ENCODE data around the gene ANKRD37.
A peak's percentile ranks its signal among the peaks of the same experiment; 100 is the strongest.

Gene ANKRD37

GRCh38 chr4:185395238-185395955 is 1.2 kb upstream of the ANKRD37 start, which contains the start of gene LRP2BP:
Gene LRP2BP, minus strand, starts transcription at chr4:185395924. Its CDS starts 17,738 bp downstream, at chr4:185378186.
- peaks cover 2% of the 10 kb centered on the region; the same call in 1 of the 2 replicates for H3F3A ChIP-seq (ENCODE audit: low read depth)
- no peaks in the 10 kb centered on the region for H3K9me2 ChIP-seq (replicated peaks; ENCODE audit: low read depth, low read length)
- H3K9ac ChIP-seq (ENCODE audit: low read depth, low read length, poor library complexity, severe bottlenecking): peak within 1 kb of the TSS; percentile 88
- peaks cover 3% of the 10 kb centered on the region; the same call in 1 of the 2 replicates for H3K36me3 ChIP-seq (ENCODE audit: insufficient read depth, low read length)
- no peaks in the 10 kb centered on the region for H3K9me3 ChIP-seq (ENCODE audit: insufficient read depth, low read depth, low read length)
- peak within 1 kb of the TSS; percentile 78 for H3K4me3 ChIP-seq (ENCODE audit: low read length, poor library complexity, severe bottlenecking)
- peaks cover 6% of the 10 kb centered on the region for H4K20me1 ChIP-seq (ENCODE audit: insufficient read depth, low read length, poor library complexity, severe bottlenecking)
- H2AFZ ChIP-seq (ENCODE audit: low read length): peak within 1 kb of the TSS; percentile 92
- H3K27me3 ChIP-seq (ENCODE audit: insufficient read depth, low read length, poor library complexity, severe bottlenecking): no peaks in the 10 kb centered on the region
- peaks cover 41% of the 10 kb centered on the region for H3K4me1 ChIP-seq (ENCODE audit: insufficient read depth, low read length, poor library complexity, severe bottlenecking)
- peak within 1 kb of the TSS; percentile 90 for H3K4me2 ChIP-seq (ENCODE audit: low read depth, low read length, poor library complexity, severe bottlenecking)
- H3K79me2 ChIP-seq (ENCODE audit: insufficient read depth, low read length): peaks cover 38% of the 10 kb centered on the region
- TF ChIP-seq CTCF (conservative IDR thresholded peaks at IDR 0.05; ENCODE audit: low read length) (no peak), EZH2phosphoT487 (IDR thresholded peaks at IDR 0.05; ENCODE audit: borderline replicate concordance) (no peak)

- Histone ChIP-seq H3K9ac (ENCODE audit: low read depth, low read length, poor library complexity, severe bottlenecking) (peak overlapping the region; percentile 88), H2AFZ (ENCODE audit: low read length) (peak overlapping the region; percentile 92), H3K27me3 (ENCODE audit: insufficient read depth, low read length, poor library complexity, severe bottlenecking) (no peaks in the 10 kb centered on the region), H3F3A (ENCODE audit: low read depth) (peaks cover 2% of the 10 kb centered on the region; the same call in 1 of the 2 replicates), H4K20me1 (ENCODE audit: insufficient read depth, low read length, poor library complexity, severe bottlenecking) (peaks cover 6% of the 10 kb centered on the region), H3K4me2 (ENCODE audit: low read depth, low read length, poor library complexity, severe bottlenecking) (peak overlapping the region; percentile 90), H3K4me3 (ENCODE audit: low read length, poor library complexity, severe bottlenecking) (peak overlapping the region; percentile 78), H3K9me2 (replicated peaks; ENCODE audit: low read depth, low read length) (no peaks in the 10 kb centered on the region), H3K79me2 (ENCODE audit: insufficient read depth, low read length) (peaks cover 38% of the 10 kb centered on the region), H3K36me3 (ENCODE audit: insufficient read depth, low read length) (peaks cover 3% of the 10 kb centered on the region; the same call in 1 of the 2 replicates), H3K9me3 (ENCODE audit: insufficient read depth, low read depth, low read length) (no peaks in the 10 kb centered on the region), H3K4me1 (ENCODE audit: insufficient read depth, low read length, poor library complexity, severe bottlenecking) (peaks cover 41% of the 10 kb centered on the region)
- no peak for TF ChIP-seq EZH2phosphoT487 (IDR thresholded peaks at IDR 0.05; ENCODE audit: borderline replicate concordance)
- no peak for TF ChIP-seq CTCF (conservative IDR thresholded peaks at IDR 0.05; ENCODE audit: low read length)
Measured at GRCh38 chr4:185395956-185396723, 501 bp upstream of the ANKRD37 start.

DNA sequence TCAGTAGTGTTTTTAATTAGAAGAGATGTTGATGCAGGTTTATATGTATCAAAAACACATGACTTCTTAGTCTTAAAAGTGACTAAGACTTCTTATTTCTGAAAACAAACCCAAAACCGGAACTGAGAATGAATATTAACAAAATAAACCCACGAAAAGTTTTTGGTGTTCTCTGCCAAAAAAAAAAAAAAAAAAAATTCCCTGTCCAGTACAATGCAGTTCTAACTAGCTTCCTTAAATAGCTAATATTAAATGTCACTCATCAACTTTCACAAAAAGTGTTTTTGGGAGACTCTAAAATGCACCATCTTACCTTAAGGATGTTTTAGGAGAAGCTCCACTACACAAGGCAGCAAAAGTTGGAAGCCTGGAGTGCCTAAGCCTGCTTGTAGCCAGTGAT is 2.0 kb downstream of the ANKRD37 start:
- no peaks in the 10 kb centered on the region for H3F3A ChIP-seq (ENCODE audit: low read depth)
- no peak overlapping the region for H3K9ac ChIP-seq (ENCODE audit: low read depth, low read length, poor library complexity, severe bottlenecking)
- no peak overlapping the region for H2AFZ ChIP-seq (ENCODE audit: low read length)
- H3K79me2 ChIP-seq (ENCODE audit: insufficient read depth, low read length): peaks cover 33% of the 10 kb centered on the region
- no peaks in the 10 kb centered on the region for H3K27me3 ChIP-seq (ENCODE audit: insufficient read depth, low read length, poor library complexity, severe bottlenecking)
- H3K9me3 ChIP-seq (ENCODE audit: insufficient read depth, low read depth, low read length): no peaks in the 10 kb centered on the region
- H3K4me2 ChIP-seq (ENCODE audit: low read depth, low read length, poor library complexity, severe bottlenecking): peak overlapping the region; percentile 90
- H4K20me1 ChIP-seq (ENCODE audit: insufficient read depth, low read length, poor library complexity, severe bottlenecking): peaks cover 6% of the 10 kb centered on the region
- H3K36me3 ChIP-seq (ENCODE audit: insufficient read depth, low read length): peaks cover 3% of the 10 kb centered on the region; the same call in 1 of the 2 replicates
- no peaks in the 10 kb centered on the region for H3K9me2 ChIP-seq (replicated peaks; ENCODE audit: low read depth, low read length)
- peak overlapping the region; percentile 78 for H3K4me3 ChIP-seq (ENCODE audit: low read length, poor library complexity, severe bottlenecking)
- H3K4me1 ChIP-seq (ENCODE audit: insufficient read depth, low read length, poor library complexity, severe bottlenecking): peaks cover 36% of the 10 kb centered on the region
- TF ChIP-seq CTCF (conservative IDR thresholded peaks at IDR 0.05; ENCODE audit: low read length): no peak
- TF ChIP-seq EZH2phosphoT487 (IDR thresholded peaks at IDR 0.05; ENCODE audit: borderline replicate concordance): no peak

All from Loucy (cell line).